ENCODE measurements around the gene IGSF23. TPM values are rescaled to one million over a fixed set of nuclear protein-coding genes. Genes with fewer than 3 reads are reported as not detected.
A peak's percentile ranks its signal among the peaks of the same experiment; 100 is the strongest.

The IGSF23 gene
- total RNA-seq, 1 experiment from 2014 or later: not detected

DNA sequence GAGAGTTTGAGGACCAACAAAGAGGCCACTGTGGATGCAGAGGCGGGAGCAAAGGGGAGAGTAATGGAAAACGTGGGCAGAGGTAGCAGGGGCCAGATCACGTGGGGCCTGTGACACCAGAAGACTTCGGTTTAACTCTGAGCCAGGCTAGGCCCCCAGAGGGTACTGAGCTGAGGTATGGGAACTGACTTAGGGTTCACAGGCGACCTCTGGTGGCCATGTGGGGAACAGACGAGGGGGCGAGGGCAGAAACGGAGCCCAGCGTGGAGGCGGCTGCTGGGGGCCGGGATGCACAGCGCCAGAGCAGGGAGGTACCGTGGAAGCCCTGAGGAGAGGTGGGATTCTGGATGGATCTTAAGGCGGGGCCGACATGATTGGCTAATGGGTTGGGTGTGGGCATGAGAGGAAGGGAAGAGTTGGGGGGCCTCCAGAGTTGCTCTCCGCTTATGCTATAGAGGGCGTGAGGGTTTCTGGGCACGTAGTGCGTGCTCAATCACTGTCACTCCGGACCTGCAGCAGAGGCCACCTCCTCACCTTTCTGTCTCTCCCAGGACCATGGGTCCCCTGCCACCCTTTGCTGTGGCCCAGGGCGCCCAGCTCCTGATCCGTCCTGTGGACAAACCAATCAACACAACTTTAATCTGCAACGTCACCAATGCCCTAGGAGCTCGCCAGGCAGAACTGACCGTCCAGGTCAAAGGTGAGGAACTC, 44.0 kb downstream of the IGSF23 start:
- Histone ChIP-seq H2BK12ac (ENCODE audit: insufficient read length, low read depth, low read length) (no peak overlapping the region), H3K4me2 (ENCODE audit: insufficient read depth, insufficient read length, low read length) (no peak overlapping the region), H3T11ph (ENCODE audit: low read length) (no peak overlapping the region), H4K91ac (ENCODE audit: insufficient read length, low read depth, low read length) (no peak overlapping the region), H3K4me1 (ENCODE audit: insufficient read depth, low read length) (no peaks in the 10 kb centered on the region), H3K27me3 (ENCODE audit: insufficient read depth, low read length) (no peaks in the 10 kb centered on the region), H3K79me2 (ENCODE audit: insufficient read depth, low read length) (no peaks in the 10 kb centered on the region), H3K79me1 (ENCODE audit: insufficient read depth, low read depth, low read length, poor library complexity, severe bottlenecking) (no peaks in the 10 kb centered on the region), H2BK15ac (ENCODE audit: low read depth, low read length) (no peak overlapping the region), H2AK5ac (ENCODE audit: insufficient read length, low read length) (no peak overlapping the region), H3K27ac (ENCODE audit: insufficient read length, low read depth, low read length) (no peak overlapping the region), H4K20me1 (ENCODE audit: control insufficient read depth, insufficient read depth, insufficient read length) (no peaks in the 10 kb centered on the region), H3K18ac (ENCODE audit: insufficient read length, low read depth, low read length) (no peak overlapping the region), H2BK5ac (ENCODE audit: insufficient read length, low read length) (no peak overlapping the region), H3K9me3 (ENCODE audit: control insufficient read depth, low read depth, low read length) (no peaks in the 10 kb centered on the region), H2AFZ (ENCODE audit: low read length) (no peak overlapping the region), H4K5ac (ENCODE audit: insufficient read length, low read depth, low read length) (no peak overlapping the region), H3K23me2 (ENCODE audit: insufficient read length, low read depth, low read length, poor library complexity, severe bottlenecking) (no peaks in the 10 kb centered on the region), H3K4ac (ENCODE audit: low read depth, low read length) (no peak overlapping the region), H3K56ac (ENCODE audit: insufficient read length, low read depth, low read length) (no peak overlapping the region), H3K9ac (ENCODE audit: extremely low read depth, insufficient read length, low read length) (no peak overlapping the region), H3K14ac (ENCODE audit: insufficient read depth, low read length) (no peak overlapping the region), H3K23ac (ENCODE audit: insufficient read length, low read depth, low read length) (no peak overlapping the region), H4K8ac (replicated peaks; ENCODE audit: insufficient read length, low read depth, low read length) (no peak overlapping the region), H2BK20ac (ENCODE audit: low read depth, low read length, poor library complexity, severe bottlenecking) (no peak overlapping the region), H2BK120ac (ENCODE audit: low read depth, low read length, poor library complexity, severe bottlenecking) (no peak overlapping the region)
- peaks cover 2 to 5% of the 10 kb centered on the region in 2 experiments; a peak in 2 of 4 replicates for H3K4me1 Mint-ChIP-seq
- H3K27me3 Mint-ChIP-seq (ENCODE audit: low read depth): no peaks in the 10 kb centered on the region
- TF ChIP-seq, protein P1, sequence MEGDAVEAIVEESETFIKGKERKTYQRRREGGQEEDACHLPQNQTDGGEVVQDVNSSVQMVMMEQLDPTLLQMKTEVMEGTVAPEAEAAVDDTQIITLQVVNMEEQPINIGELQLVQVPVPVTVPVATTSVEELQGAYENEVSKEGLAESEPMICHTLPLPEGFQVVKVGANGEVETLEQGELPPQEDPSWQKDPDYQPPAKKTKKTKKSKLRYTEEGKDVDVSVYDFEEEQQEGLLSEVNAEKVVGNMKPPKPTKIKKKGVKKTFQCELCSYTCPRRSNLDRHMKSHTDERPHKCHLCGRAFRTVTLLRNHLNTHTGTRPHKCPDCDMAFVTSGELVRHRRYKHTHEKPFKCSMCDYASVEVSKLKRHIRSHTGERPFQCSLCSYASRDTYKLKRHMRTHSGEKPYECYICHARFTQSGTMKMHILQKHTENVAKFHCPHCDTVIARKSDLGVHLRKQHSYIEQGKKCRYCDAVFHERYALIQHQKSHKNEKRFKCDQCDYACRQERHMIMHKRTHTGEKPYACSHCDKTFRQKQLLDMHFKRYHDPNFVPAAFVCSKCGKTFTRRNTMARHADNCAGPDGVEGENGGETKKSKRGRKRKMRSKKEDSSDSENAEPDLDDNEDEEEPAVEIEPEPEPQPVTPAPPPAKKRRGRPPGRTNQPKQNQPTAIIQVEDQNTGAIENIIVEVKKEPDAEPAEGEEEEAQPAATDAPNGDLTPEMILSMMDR (conservative IDR thresholded peaks at IDR 0.05): peak; percentile 95
- H3K27ac Mint-ChIP-seq: peak overlapping the region in 1 of 3 experiments; percentile 55; a peak in 1 of 7 replicates
- H3K4me3 Mint-ChIP-seq: peak overlapping the region in 1 of 2 experiments; percentile 12; a peak in 1 of 5 replicates
- peak; percentile 86 for DNase-seq
- peaks cover 2 to 4% of the 10 kb centered on the region in 2 experiments; a peak in 2 of 5 replicates for H3K9me3 Mint-ChIP-seq
- no CpG with 5 or more reads among the region's 25 CpGs for WGBS (ENCODE audit: extremely low coverage, insufficient read length, low lambda C conversion rate)
- peaks cover 38 to 79% (median 61%) of the 10 kb centered on the region in 3 experiments for H3K36me3 Mint-ChIP-seq (ENCODE audit: insufficient read depth in 1 of 3, low read depth in 3 of 3)

All from H9 (cell line).